ENCODE data around the gene KCNMA1.

Gene KCNMA1

GRCh38 chr10:77640167-77640566 lies 2.6 kb upstream of the KCNMA1 start:
- no peaks in the 10 kb centered on the region for H3K4me1 ChIP-seq (ENCODE audit: control insufficient read depth, low read depth, low read length)
- no peak overlapping the region for H3K18ac ChIP-seq (ENCODE audit: low read length)
- H3K36me3 ChIP-seq (ENCODE audit: control insufficient read depth, insufficient read depth, low read length): no peaks in the 10 kb centered on the region
- no peak for DNase-seq
- H3K4me3 ChIP-seq (ENCODE audit: low read length): no peak overlapping the region
- no peak overlapping the region for H3K4ac ChIP-seq (ENCODE audit: low read depth, low read length)
- H3K56ac ChIP-seq (ENCODE audit: low read length): no peak overlapping the region
- no peak overlapping the region for H2BK15ac ChIP-seq (replicated peaks; ENCODE audit: low read depth)
- H4K5ac ChIP-seq (ENCODE audit: low read length): no peak overlapping the region
- H2BK5ac ChIP-seq (ENCODE audit: low read length): no peak overlapping the region
- WGBS (ENCODE audit: extremely low coverage, insufficient coverage, low lambda C conversion rate): no CpG with 5 or more reads among the region's 3 CpGs
- H3K27ac ChIP-seq (ENCODE audit: low read depth, low read length): no peak overlapping the region
- H4K8ac ChIP-seq (ENCODE audit: low read depth, low read length): no peak overlapping the region
- H3K4me2 ChIP-seq (ENCODE audit: low read length): no peak overlapping the region
- no peaks in the 10 kb centered on the region for H3K79me1 ChIP-seq (ENCODE audit: low read length)
- H3K79me2 ChIP-seq (ENCODE audit: control insufficient read depth, insufficient read depth, low read length): no peaks in the 10 kb centered on the region
- H3K27me3 ChIP-seq (ENCODE audit: insufficient read depth, low read length, poor library complexity): peaks cover 43% of the 10 kb centered on the region
- H2BK120ac ChIP-seq (ENCODE audit: low read depth, low read length): no peak overlapping the region
- no peak overlapping the region for H3K9ac ChIP-seq (ENCODE audit: low read length)
- H2AK5ac ChIP-seq (ENCODE audit: low read length): no peak overlapping the region
- no peak overlapping the region for H3K23ac ChIP-seq (ENCODE audit: low read length)

DNA sequence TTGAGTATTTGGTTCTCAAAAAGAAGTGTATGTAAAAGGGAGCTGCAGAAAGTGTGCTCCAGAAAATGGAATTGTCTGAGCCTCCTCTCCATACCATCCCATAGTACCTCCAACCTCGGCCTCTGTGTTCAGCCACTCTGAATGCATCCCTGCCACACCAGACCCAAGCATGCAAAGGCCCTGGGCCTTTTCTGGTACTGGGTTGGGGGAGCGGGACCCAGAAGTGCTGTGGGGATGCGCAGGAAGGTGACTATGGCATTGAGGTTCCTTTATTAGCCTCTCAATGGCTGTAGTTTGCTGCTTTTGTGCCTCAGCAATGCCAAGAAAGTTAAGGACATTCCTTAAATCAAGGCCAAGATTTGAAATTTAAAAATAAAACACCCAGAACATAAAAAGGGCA lies 2.1 kb upstream of the KCNMA1 start:
- no peaks in the 10 kb centered on the region for H3K79me2 ChIP-seq (ENCODE audit: control insufficient read depth, insufficient read depth, low read length)
- H3K56ac ChIP-seq (ENCODE audit: low read length): no peak overlapping the region
- peaks cover 44% of the 10 kb centered on the region for H3K27me3 ChIP-seq (ENCODE audit: insufficient read depth, low read length, poor library complexity)
- no CpG with 5 or more reads among the region's 3 CpGs for WGBS (ENCODE audit: extremely low coverage, insufficient coverage, low lambda C conversion rate)
- H2BK5ac ChIP-seq (ENCODE audit: low read length): no peak overlapping the region
- H3K27ac ChIP-seq (ENCODE audit: low read depth, low read length): no peak overlapping the region
- H3K4me3 ChIP-seq (ENCODE audit: low read length): no peak overlapping the region
- no peak overlapping the region for H2AK5ac ChIP-seq (ENCODE audit: low read length)
- H4K5ac ChIP-seq (ENCODE audit: low read length): no peak overlapping the region
- no peak overlapping the region for H3K23ac ChIP-seq (ENCODE audit: low read length)
- H2BK15ac ChIP-seq (replicated peaks; ENCODE audit: low read depth): no peak overlapping the region
- no peaks in the 10 kb centered on the region for H3K79me1 ChIP-seq (ENCODE audit: low read length)
- no peak overlapping the region for H3K4ac ChIP-seq (ENCODE audit: low read depth, low read length)
- no peak overlapping the region for H4K8ac ChIP-seq (ENCODE audit: low read depth, low read length)
- H3K4me2 ChIP-seq (ENCODE audit: low read length): no peak overlapping the region
- no peak for DNase-seq
- no peak overlapping the region for H3K18ac ChIP-seq (ENCODE audit: low read length)
- H3K4me1 ChIP-seq (ENCODE audit: control insufficient read depth, low read depth, low read length): no peaks in the 10 kb centered on the region
- no peaks in the 10 kb centered on the region for H3K36me3 ChIP-seq (ENCODE audit: control insufficient read depth, insufficient read depth, low read length)
- no peak overlapping the region for H3K9ac ChIP-seq (ENCODE audit: low read length)
- H2BK120ac ChIP-seq (ENCODE audit: low read depth, low read length): no peak overlapping the region

- H3K56ac ChIP-seq (ENCODE audit: low read length): peak overlapping the region; percentile 56
- H2BK5ac ChIP-seq (ENCODE audit: low read length): no peak overlapping the region
- DNase-seq: peak; percentile 43
- H3K79me1 ChIP-seq (ENCODE audit: low read length): no peaks in the 10 kb centered on the region
- no peak overlapping the region for H3K27ac ChIP-seq (ENCODE audit: low read depth, low read length)
- no peak overlapping the region for H2AK5ac ChIP-seq (ENCODE audit: low read length)
- H2BK120ac ChIP-seq (ENCODE audit: low read depth, low read length): no peak overlapping the region
- H3K27me3 ChIP-seq (ENCODE audit: insufficient read depth, low read length, poor library complexity): peaks cover 44% of the 10 kb centered on the region
- H3K23ac ChIP-seq (ENCODE audit: low read length): no peak overlapping the region
- peak overlapping the region; percentile 55 for H3K4me2 ChIP-seq (ENCODE audit: low read length)
- WGBS (ENCODE audit: extremely low coverage, insufficient coverage, low lambda C conversion rate): no CpG with 5 or more reads among the region's 56 CpGs
- no peak overlapping the region for H4K5ac ChIP-seq (ENCODE audit: low read length)
- H3K4ac ChIP-seq (ENCODE audit: low read depth, low read length): no peak overlapping the region
- no peaks in the 10 kb centered on the region for H3K79me2 ChIP-seq (ENCODE audit: control insufficient read depth, insufficient read depth, low read length)
- no peak overlapping the region for H2BK15ac ChIP-seq (replicated peaks; ENCODE audit: low read depth)
- no peaks in the 10 kb centered on the region for H3K4me1 ChIP-seq (ENCODE audit: control insufficient read depth, low read depth, low read length)
- peak overlapping the region; percentile 32 for H3K9ac ChIP-seq (ENCODE audit: low read length)
- no peak overlapping the region for H3K18ac ChIP-seq (ENCODE audit: low read length)
- H3K36me3 ChIP-seq (ENCODE audit: control insufficient read depth, insufficient read depth, low read length): no peaks in the 10 kb centered on the region
- H4K8ac ChIP-seq (ENCODE audit: low read depth, low read length): no peak overlapping the region
- peak overlapping the region; percentile 9 for H3K4me3 ChIP-seq (ENCODE audit: low read length)
Observed at GRCh38 chr10:77638321-77639101, 903 bp upstream of the KCNMA1 start.

- no peak overlapping the region for H4K8ac ChIP-seq (ENCODE audit: low read depth, low read length)
- peaks cover 44% of the 10 kb centered on the region for H3K27me3 ChIP-seq (ENCODE audit: insufficient read depth, low read length, poor library complexity)
Observed at GRCh38 chr10:77636967-77637531, 559 bp downstream of the KCNMA1 start.

GRCh38 chr10:77636282-77636966 lies 1.2 kb downstream of the KCNMA1 start:
- peak overlapping the region; percentile 89 for H3K4me2 ChIP-seq (ENCODE audit: low read length)
- no peak overlapping the region for H3K9ac ChIP-seq (ENCODE audit: low read length)
- H3K27ac ChIP-seq (ENCODE audit: low read depth, low read length): no peak overlapping the region
- no peak overlapping the region for H2BK15ac ChIP-seq (replicated peaks; ENCODE audit: low read depth)
- peak; percentile 32 for DNase-seq
- no peak overlapping the region for H3K23ac ChIP-seq (ENCODE audit: low read length)
- H3K18ac ChIP-seq (ENCODE audit: low read length): no peak overlapping the region
- H4K8ac ChIP-seq (ENCODE audit: low read depth, low read length): no peak overlapping the region
- H3K4ac ChIP-seq (ENCODE audit: low read depth, low read length): no peak overlapping the region
- H2AK5ac ChIP-seq (ENCODE audit: low read length): no peak overlapping the region
- no peak overlapping the region for H3K4me3 ChIP-seq (ENCODE audit: low read length)
- no peak overlapping the region for H4K5ac ChIP-seq (ENCODE audit: low read length)
- H3K4me1 ChIP-seq (ENCODE audit: control insufficient read depth, low read depth, low read length): no peaks in the 10 kb centered on the region
- no peaks in the 10 kb centered on the region for H3K79me1 ChIP-seq (ENCODE audit: low read length)
- peaks cover 44% of the 10 kb centered on the region for H3K27me3 ChIP-seq (ENCODE audit: insufficient read depth, low read length, poor library complexity)
- no CpG with 5 or more reads among the region's 41 CpGs for WGBS (ENCODE audit: extremely low coverage, insufficient coverage, low lambda C conversion rate)
- no peak overlapping the region for H2BK120ac ChIP-seq (ENCODE audit: low read depth, low read length)
- H3K56ac ChIP-seq (ENCODE audit: low read length): peak overlapping the region; percentile 42
- H3K36me3 ChIP-seq (ENCODE audit: control insufficient read depth, insufficient read depth, low read length): no peaks in the 10 kb centered on the region
- H3K79me2 ChIP-seq (ENCODE audit: control insufficient read depth, insufficient read depth, low read length): no peaks in the 10 kb centered on the region
- H2BK5ac ChIP-seq (ENCODE audit: low read length): no peak overlapping the region

More at GRCh38 chr10:77636967-77637531, 559 bp downstream of the KCNMA1 start:
- Histone ChIP-seq H3K79me2 (ENCODE audit: control insufficient read depth, insufficient read depth, low read length) (no peaks in the 10 kb centered on the region), H2BK5ac (ENCODE audit: low read length) (no peak overlapping the region), H3K56ac (ENCODE audit: low read length) (peak overlapping the region; percentile 42), H3K79me1 (ENCODE audit: low read length) (no peaks in the 10 kb centered on the region), H3K4me1 (ENCODE audit: control insufficient read depth, low read depth, low read length) (no peaks in the 10 kb centered on the region), H3K27ac (ENCODE audit: low read depth, low read length) (no peak overlapping the region), H3K4me2 (ENCODE audit: low read length) (peak overlapping the region; percentile 89), H2BK120ac (ENCODE audit: low read depth, low read length) (no peak overlapping the region), H4K5ac (ENCODE audit: low read length) (no peak overlapping the region), H3K23ac (ENCODE audit: low read length) (no peak overlapping the region), H3K18ac (ENCODE audit: low read length) (no peak overlapping the region), H3K4ac (ENCODE audit: low read depth, low read length) (no peak overlapping the region), H2AK5ac (ENCODE audit: low read length) (no peak overlapping the region), H2BK15ac (replicated peaks; ENCODE audit: low read depth) (no peak overlapping the region), H3K36me3 (ENCODE audit: control insufficient read depth, insufficient read depth, low read length) (no peaks in the 10 kb centered on the region), H3K4me3 (ENCODE audit: low read length) (peak overlapping the region; percentile 51), H3K9ac (ENCODE audit: low read length) (peak overlapping the region; percentile 11)
- no CpG with 5 or more reads among the region's 53 CpGs for WGBS (ENCODE audit: extremely low coverage, insufficient coverage, low lambda C conversion rate)
- DNase-seq: peak; percentile 13

Data from mesendoderm (in vitro differentiated cells).